MCF 10A (cell line): ENCODE data around the gene PDC. TPM values are rescaled to one million over a fixed set of nuclear protein-coding genes. Genes with fewer than 3 reads are reported as not detected.
A peak's percentile ranks its signal among the peaks of the same experiment; 100 is the strongest.

Experiments used
- BruUV-seq: library from RNA; stranded (reverse); fragments of 400-500 nt; replicated peaks from 2 replicates; lab custom pipeline; 2021; lab: Mats Ljungman, UMichigan
- CTCF ChIA-PET: fragments of 300-600 bp; sonication (Branson Sonifier 250); formaldehyde crosslinking; extraction: SDS; loops from one replicate; lab custom pipeline; 2021; ENCODE audit warnings: antibody characterized with exemption, inconsistent platforms; lab: Yijun Ruan, JAX
- POLR2A ChIA-PET: fragments of 300-600, 350-650 bp; sonication (Branson Sonifier 250); formaldehyde crosslinking; extraction: SDS; loops from one replicate; lab custom pipeline; 2020; ENCODE audit warnings: antibody characterized with exemption, inconsistent platforms; lab: Yijun Ruan, JAX
- DNase-seq: peaks from one replicate; pipeline ENCODE4 v3.0.0-alpha.2; 2018; ENCODE audit not compliant: unreplicated experiment
- H3K27ac Mint-ChIP-seq: one replicate; pipeline ENCODE4 v1.8.0; 2022; ENCODE audit warnings: mild to moderate bottlenecking, low read depth, mixed read lengths; ENCODE audit not compliant: unreplicated experiment
- H3K27me3 Mint-ChIP-seq: one replicate; pipeline ENCODE4 v1.8.0; 2022; ENCODE audit warnings: mixed read lengths; ENCODE audit not compliant: insufficient read depth, unreplicated experiment
- H3K36me3 Mint-ChIP-seq: one replicate; pipeline ENCODE4 v1.8.0; 2022; ENCODE audit warnings: mild to moderate bottlenecking, moderate library complexity, mixed read lengths; ENCODE audit not compliant: insufficient read depth, unreplicated experiment
- H3K4me1 Mint-ChIP-seq: one replicate; pipeline ENCODE4 v1.8.0; 2022; ENCODE audit warnings: mixed read lengths; ENCODE audit not compliant: insufficient read depth, unreplicated experiment
- H3K4me3 Mint-ChIP-seq: one replicate; pipeline ENCODE4 v1.8.0; 2022; ENCODE audit warnings: mild to moderate bottlenecking, moderate library complexity, mixed read lengths; ENCODE audit not compliant: unreplicated experiment
- H3K9me3 Mint-ChIP-seq: one replicate; pipeline ENCODE4 v1.8.0; 2022; ENCODE audit warnings: mixed read lengths; ENCODE audit not compliant: unreplicated experiment
- CTCF ChIP-seq: fragments of 200-600 bp; IDR thresholded peaks from one replicate; pipeline ENCODE4 v1.8.0; 2022; ENCODE audit warnings: antibody characterized with exemption, mild to moderate bottlenecking; ENCODE audit not compliant: unreplicated experiment
- intact Hi-C: fragments of 100-400 bp; cut with micrococcal nuclease; formaldehyde crosslinking; loops from 2 replicates; pipeline ENCODE4 v1.14.1; 2022
- total RNA-seq: library from RNA; stranded (reverse); gene quantifications from 2 replicates; pipeline ENCODE4 v1.2.3, GENCODE V29; 2022

The PDC gene
- total RNA-seq, 1 experiment from 2014 or later: not detected

GRCh38 chr1:186499571-186499970 lies 38.7 kb upstream of the PDC start:
- Mint-ChIP-seq H3K4me1 (peaks cover 38% of the 10 kb centered on the region), H3K27ac (no peak overlapping the region), H3K36me3 (no peaks in the 10 kb centered on the region), H3K9me3 (no peaks in the 10 kb centered on the region), H3K27me3 (no peaks in the 10 kb centered on the region), H3K4me3 (no peak overlapping the region)
- intact Hi-C loops: no loop called here
- no peak for TF ChIP-seq CTCF
- BruUV-seq: no TSS peak
- DNase-seq: no peak
- ChIA-PET POLR2A (no interaction called here), CTCF (interaction anchor here (1.1 to 3.1 kb wide), 4 partner anchors 15 to 124 kb away, joined by 3 to 10 read pairs (median 6); partner anchors contain the start of gene TPR)

- H3K27ac Mint-ChIP-seq: no peak overlapping the region
- intact Hi-C loops: no loop called here
- CTCF ChIA-PET: interaction anchor here (0.6 to 3.1 kb wide), 5 partner anchors 14 to 487 kb away, joined by 3 to 10 read pairs (median 6); partner anchors contain the start of genes PTGS2 and TPR
Measured at GRCh38 chr1:186498695-186499389, 37.9 kb upstream of the PDC start.

GRCh38 chr1:186498071-186498470 lies 37.2 kb upstream of the PDC start:
- DNase-seq: no peak
- no TSS peak for BruUV-seq
- Mint-ChIP-seq H3K27me3 (no peaks in the 10 kb centered on the region), H3K27ac (no peak overlapping the region), H3K9me3 (no peaks in the 10 kb centered on the region), H3K36me3 (no peaks in the 10 kb centered on the region), H3K4me1 (peaks cover 36% of the 10 kb centered on the region), H3K4me3 (no peak overlapping the region)
- ChIA-PET POLR2A (interaction anchor here (0.8 kb wide), 2 partner anchors 10 to 139 kb away, joined by 3 read pairs; no protein-coding TSS in a partner anchor), CTCF (interaction anchor here (0.6 to 3.1 kb wide), 7 partner anchors 10 to 488 kb away, joined by 3 to 10 read pairs (median 4); partner anchors contain the start of gene PTGS2)
- TF ChIP-seq CTCF: no peak
- intact Hi-C loops: no loop called here

More at GRCh38 chr1:186498695-186499389, 37.9 kb upstream of the PDC start:
- DNase-seq: peak; percentile 20
- no peak overlapping the region for H3K4me3 Mint-ChIP-seq
- H3K36me3 Mint-ChIP-seq: no peaks in the 10 kb centered on the region
- no TSS peak for BruUV-seq
- POLR2A ChIA-PET: no interaction called here
- H3K27me3 Mint-ChIP-seq: no peaks in the 10 kb centered on the region
- peaks cover 38% of the 10 kb centered on the region for H3K4me1 Mint-ChIP-seq
- no peak for TF ChIP-seq CTCF
- no peaks in the 10 kb centered on the region for H3K9me3 Mint-ChIP-seq

GRCh38 chr1:186497651-186498050 lies 36.7 kb upstream of the PDC start:
- no peak overlapping the region for H3K27ac Mint-ChIP-seq
- CTCF ChIA-PET: interaction anchor here (0.8 to 3.1 kb wide), 5 partner anchors 10 to 183 kb away, joined by 3 to 10 read pairs (median 4); partner anchors contain the start of gene PTGS2
- TF ChIP-seq CTCF: no peak
- POLR2A ChIA-PET: interaction anchor here (0.8 kb wide), 2 partner anchors 10 to 139 kb away, joined by 3 read pairs; no protein-coding TSS in a partner anchor
- peaks cover 38% of the 10 kb centered on the region for H3K4me1 Mint-ChIP-seq
- no TSS peak for BruUV-seq
- intact Hi-C loops: no loop called here
- no peaks in the 10 kb centered on the region for H3K9me3 Mint-ChIP-seq
- DNase-seq: no peak
- H3K27me3 Mint-ChIP-seq: no peaks in the 10 kb centered on the region
- H3K36me3 Mint-ChIP-seq: no peaks in the 10 kb centered on the region
- H3K4me3 Mint-ChIP-seq: no peak overlapping the region
